HepG2 (cell line): ENCODE data around the gene IQCM. TPM values are rescaled to one million over a fixed set of nuclear protein-coding genes. Genes with fewer than 3 reads are reported as not detected.

Experiments used
- ATAC-seq: fragments of 200-7000 bp; cut with Tn5 transposase; 3 replicates; pipeline ENCODE4 v1.9.1; 2020; ENCODE audit warnings: mild to moderate bottlenecking, moderate library complexity
- BruUV-seq: library from RNA; stranded (reverse); fragments of 400-500 nt; replicated peaks from 2 replicates; lab custom pipeline; 2021; lab: Mats Ljungman, UMichigan
- CTCF ChIA-PET: fragments of 300-600 bp; formaldehyde crosslinking; extraction: SDS; loops from one replicate; lab custom pipeline; 2021; ENCODE audit warnings: low total read pairs, inconsistent platforms, low intra/inter-chr PET ratio; lab: Yijun Ruan, JAX
- POLR2A ChIA-PET: fragments of 350-600 bp; sonication (Branson Sonifier 250); formaldehyde crosslinking; loops from one replicate; lab custom pipeline; 2020; ENCODE audit warnings: antibody characterized with exemption, inconsistent platforms; lab: Yijun Ruan, JAX
- DNase-seq: peaks from one replicate; pipeline ENCODE4 v3.0.0-alpha.2; 2015; ENCODE audit warnings: low spot score
- FAIRE-seq: peaks from 3 replicates; lab custom pipeline; 2011; peaks lifted over from hg19 to GRCh38; lab: Jason Lieb, UNC
- H2AFZ ChIP-seq: one replicate; pipeline ENCODE4 v1.6.1; 2011; ENCODE audit warnings: low read length, inconsistent platforms
- H3K27ac ChIP-seq: fragments of 300-600 bp; 3 replicates; pipeline ENCODE4 v1.8.0; 2011; ENCODE audit warnings: mixed run types, mild to moderate bottlenecking, mixed read lengths, low read length, inconsistent platforms; ENCODE audit not compliant: insufficient read depth; ENCODE audit errors: extremely low read length
- H3K27me3 ChIP-seq, 2 experiments: fragments of 200-600 bp in 1 of 2; 2 replicates in 1 of 2; 3 replicates in 1 of 2; pipeline versions ENCODE4 v1.6.0 to v1.8.0; 2011; ENCODE audit warnings: low read length in 2 of 2, mild to moderate bottlenecking in 2 of 2, moderate library complexity in 2 of 2, inconsistent platforms in 1 of 2; ENCODE audit not compliant: insufficient read depth in 2 of 2, control insufficient read depth in 1 of 2
- H3K36me3 ChIP-seq, 2 experiments: fragments of 200-600 bp in 1 of 2; replicated peaks in 1 of 2; 2 replicates in 1 of 2; 3 replicates in 1 of 2; pipeline versions ENCODE4 v1.5.1 to v1.8.0; 2011; ENCODE audit warnings: low read length in 2 of 2, inconsistent platforms in 1 of 2; ENCODE audit not compliant: insufficient read depth in 2 of 2, control insufficient read depth in 1 of 2
- H3K4me1 ChIP-seq: 2 replicates; pipeline ENCODE4 v1.5.1; 2012; ENCODE audit warnings: low read length, inconsistent platforms; ENCODE audit not compliant: insufficient read depth
- H3K4me2 ChIP-seq: 2 replicates; pipeline ENCODE4 v1.6.0; 2011; ENCODE audit warnings: low read depth, low read length, inconsistent platforms
- H3K4me3 ChIP-seq, 3 experiments: fragments of 200-600 bp in 1 of 3; sonication (generic), shearing (Covaris generic) in 1 of 3; replicated peaks in 1 of 3; 2 replicates each; pipeline ENCODE4 v1.5.1; 2011 to 2016; ENCODE audit warnings: low read length in 3 of 3, inconsistent platforms in 2 of 3, low read depth in 2 of 3, mild to moderate bottlenecking in 2 of 3, control low read depth in 1 of 3, mixed read lengths in 1 of 3; ENCODE audit not compliant: insufficient read depth in 1 of 3
- H3K79me2 ChIP-seq: one replicate; pipeline ENCODE4 v1.6.1; 2011; ENCODE audit warnings: low read length, inconsistent platforms; ENCODE audit not compliant: insufficient read depth
- H3K9ac ChIP-seq: 2 replicates; pipeline ENCODE4 v1.6.0; 2011; ENCODE audit warnings: mild to moderate bottlenecking, low read depth, low read length, inconsistent platforms; ENCODE audit not compliant: insufficient read depth
- H3K9me3 ChIP-seq: 2 replicates; pipeline ENCODE4 v1.5.1; 2012; ENCODE audit warnings: mild to moderate bottlenecking, low read length
- H4K20me1 ChIP-seq: 2 replicates; pipeline ENCODE4 v1.6.0; 2011; ENCODE audit warnings: inconsistent platforms, mild to moderate bottlenecking, low read length, moderate library complexity; ENCODE audit not compliant: insufficient read depth
- MXD4 ChIP-seq: IDR thresholded peaks from 2 replicates; pipeline ENCODE4 v1.6.1; 2016; ENCODE audit warnings: mild to moderate bottlenecking, missing biosample characterization, missing genetic modification reagents
- PPARG ChIP-seq: conservative IDR thresholded peaks from 2 replicates; pipeline ENCODE4 v1.6.1; 2016; ENCODE audit warnings: missing biosample characterization, missing genetic modification reagents
- SIX4 ChIP-seq: sonication (generic); formaldehyde crosslinking; IDR thresholded peaks from 2 replicates; pipeline ENCODE4 v1.4.0; 2020; ENCODE audit warnings: missing genetic modification reagents
- ZFYVE20 ChIP-seq: sonication (generic); formaldehyde crosslinking; IDR thresholded peaks from 2 replicates; pipeline ENCODE4 v1.8.0; 2023; ENCODE audit warnings: low read depth, mild to moderate bottlenecking, moderate library complexity, missing genetic modification reagents, borderline replicate concordance
- ZNF12 ChIP-seq: sonication (generic); formaldehyde crosslinking; IDR thresholded peaks from 2 replicates; pipeline ENCODE4 v1.5.0; 2020; ENCODE audit warnings: missing genetic modification reagents
- ZNF124 ChIP-seq: sonication (generic); formaldehyde crosslinking; IDR thresholded peaks from 2 replicates; pipeline ENCODE4 v1.4.0; 2020; ENCODE audit warnings: missing genetic modification reagents
- ZNF232 ChIP-seq: sonication (generic); formaldehyde crosslinking; IDR thresholded peaks from 2 replicates; pipeline ENCODE4 v1.4.0; 2020; ENCODE audit warnings: missing genetic modification reagents, borderline replicate concordance
- ZNF329 ChIP-seq: sonication (generic); formaldehyde crosslinking; IDR thresholded peaks from 2 replicates; pipeline ENCODE4 v1.9.0; 2021; ENCODE audit warnings: low read depth, mild to moderate bottlenecking, missing genetic modification reagents
- ZNF543 ChIP-seq: sonication (generic); formaldehyde crosslinking; IDR thresholded peaks from 2 replicates; pipeline ENCODE4 v1.4.0; 2020; ENCODE audit warnings: mild to moderate bottlenecking, missing genetic modification reagents
- ZNF550 ChIP-seq: sonication (generic); formaldehyde crosslinking; IDR thresholded peaks from 2 replicates; pipeline ENCODE4 v1.4.0; 2020; ENCODE audit warnings: mild to moderate bottlenecking, missing genetic modification reagents, borderline replicate concordance
- ZNF562 ChIP-seq: sonication (generic); formaldehyde crosslinking; IDR thresholded peaks from 2 replicates; pipeline ENCODE4 v1.8.0; 2022; ENCODE audit warnings: missing genetic modification reagents, borderline replicate concordance
- ZNF614 ChIP-seq: IDR thresholded peaks from 2 replicates; pipeline ENCODE4 v1.6.1; 2018; ENCODE audit warnings: missing biosample characterization, missing genetic modification reagents, inconsistent platforms, borderline replicate concordance
- ZNF749 ChIP-seq: sonication (generic); formaldehyde crosslinking; IDR thresholded peaks from 2 replicates; pipeline ENCODE4 v1.8.0; 2022; ENCODE audit warnings: mild to moderate bottlenecking, missing genetic modification reagents, moderate library complexity, borderline replicate concordance
- ZNF776 ChIP-seq: sonication (generic); formaldehyde crosslinking; IDR thresholded peaks from 2 replicates; pipeline ENCODE4 v1.4.0; 2020; ENCODE audit warnings: mild to moderate bottlenecking, missing genetic modification reagents
- ZNF891 ChIP-seq: sonication (generic); formaldehyde crosslinking; IDR thresholded peaks from 2 replicates; pipeline ENCODE4 v1.5.0; 2020; ENCODE audit warnings: mild to moderate bottlenecking, missing genetic modification reagents
- WGBS: methylation state at CpG from one replicate; pipeline ENCODE4 v1.1.6; 2017; ENCODE audit warnings: low lambda C conversion rate; 5-methylcytosine and 5-hydroxymethylcytosine counted together
- in situ Hi-C: cut with HindIII; loops from 2 replicates; pipeline ENCODE4 v1.10.0; 2017; ENCODE audit warnings: low pct_unique_long_range_greater_than_20kb; ENCODE audit not compliant: extremely low pct_ligation_motif_present
- intact Hi-C: fragments of 100-400 bp; cut with micrococcal nuclease; formaldehyde crosslinking; loops from one replicate; pipeline ENCODE4 v1.10.0; 2022; ENCODE audit not compliant: unreplicated experiment
- polyA plus RNA-seq, 8 experiments: library from polyadenylated mRNA; depleted of rRNA in 3 of 8; stranded (reverse) in 7 of 8; unstranded in 1 of 8; fragments of >200 nt; fragmentation: Illumina TruSeq in 4 of 8; extraction: Trizol in 4 of 8; gene quantifications; 2 replicates each; pipeline versions ENCODE4 v1.2.1 to v1.2.3, GENCODE V29; 2011 to 2016; ENCODE audit warnings: low read depth in 4 of 8, missing spikeins in 1 of 8, mixed read lengths in 1 of 8; ENCODE audit not compliant: insufficient read depth in 1 of 8
- total RNA-seq, 5 experiments: library from RNA; depleted of rRNA; stranded (reverse); fragments of >200 nt; fragmentation: Illumina TruSeq; extraction: Trizol; gene quantifications; 2 replicates each; pipeline ENCODE4 v1.2.3, GENCODE V29; 2016; ENCODE audit warnings: low read depth in 1 of 5
- TF ChIP-seq, protein P1 (sequence below): sonication (generic); formaldehyde crosslinking; IDR thresholded peaks from 2 replicates; pipeline ENCODE4 v1.8.0; 2022; ENCODE audit warnings: missing genetic modification reagents, low read depth, mild to moderate bottlenecking, borderline replicate concordance
- TF ChIP-seq, protein P2 (sequence below): sonication (generic); formaldehyde crosslinking; IDR thresholded peaks from 2 replicates; pipeline ENCODE4 v1.9.0; 2022; ENCODE audit warnings: low read depth, missing genetic modification reagents
- TF ChIP-seq, protein P3 (sequence below): sonication (generic); formaldehyde crosslinking; IDR thresholded peaks from 2 replicates; pipeline ENCODE4 v1.5.1; 2020; ENCODE audit warnings: mild to moderate bottlenecking, missing genetic modification reagents, borderline replicate concordance
- TF ChIP-seq, protein P4 (sequence below): sonication (generic); formaldehyde crosslinking; IDR thresholded peaks from 2 replicates; pipeline ENCODE4 v1.4.0; 2020; ENCODE audit warnings: mild to moderate bottlenecking, missing genetic modification reagents

The IQCM gene
- total and polyA plus RNA-seq, 2 of the 13 experiments (the other 11 are each of a cell fraction or from before 2014, with no cell fraction given), result not detected

DNA sequence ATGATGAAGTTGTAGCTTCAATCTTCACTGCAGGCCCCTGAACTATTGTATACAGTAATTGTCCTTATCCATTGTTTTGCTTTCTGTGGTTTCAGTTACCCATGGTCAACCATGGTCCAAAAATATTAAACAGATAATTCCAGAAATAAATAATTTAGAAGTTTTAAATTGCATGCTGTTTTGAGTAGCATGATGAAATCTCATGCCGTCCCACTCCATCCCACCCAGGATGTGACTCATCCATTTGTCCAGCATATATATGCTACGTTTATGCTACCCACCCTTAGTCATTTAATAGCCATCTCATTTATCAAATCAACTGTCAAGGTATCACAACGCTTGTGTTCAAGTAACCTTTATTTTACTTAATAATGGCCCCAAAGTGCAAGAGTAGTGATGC is 34.5 kb downstream of the IQCM start:
- BruUV-seq, result no TSS peak

More for the DNA sequence above, 34.5 kb downstream of the IQCM start:
- FAIRE-seq (no peak), ATAC-seq (no peak), DNase-seq (no peak)
- no peak overlapping the region for H3K4me3 ChIP-seq
- H3K79me2 ChIP-seq, result no peaks in the 10 kb centered on the region
- no peak overlapping the region for H3K27ac ChIP-seq
- H3K9me3 ChIP-seq, result no peaks in the 10 kb centered on the region
- in situ Hi-C loops (no loop called here), intact Hi-C loops (no loop called here)
- CTCF ChIA-PET, result no interaction called here
- TF ChIP-seq ZNF562 (CRISPR knock-in tag) (no peak), MXD4 (CRISPR knock-in tag) (no peak), ZNF543 (CRISPR knock-in tag) (no peak), ZNF776 (CRISPR knock-in tag) (no peak), ZFYVE20 (CRISPR knock-in tag) (no peak), ZNF232 (no peak), ZNF749 (CRISPR knock-in tag) (no peak), ZNF124 (CRISPR knock-in tag) (no peak), ZNF329 (no peak), ZNF550 (CRISPR knock-in tag) (no peak), ZNF12 (CRISPR knock-in tag) (no peak), PPARG (CRISPR knock-in tag) (no peak), ZNF614 (no peak), SIX4 (CRISPR knock-in tag) (no peak), ZNF891 (CRISPR knock-in tag) (no peak)
- TF ChIP-seq, protein P1, sequence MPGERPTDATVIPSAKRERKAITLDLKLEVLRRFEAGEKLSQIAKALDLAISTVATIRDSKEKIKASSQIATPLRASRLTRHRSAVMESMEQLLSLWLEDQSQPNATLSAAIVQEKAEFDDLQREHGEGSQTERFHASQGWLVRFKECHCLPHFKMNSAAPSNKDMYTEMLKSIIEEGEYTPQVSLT (CRISPR knock-in tag), result no peak
- TF ChIP-seq, protein P2, sequence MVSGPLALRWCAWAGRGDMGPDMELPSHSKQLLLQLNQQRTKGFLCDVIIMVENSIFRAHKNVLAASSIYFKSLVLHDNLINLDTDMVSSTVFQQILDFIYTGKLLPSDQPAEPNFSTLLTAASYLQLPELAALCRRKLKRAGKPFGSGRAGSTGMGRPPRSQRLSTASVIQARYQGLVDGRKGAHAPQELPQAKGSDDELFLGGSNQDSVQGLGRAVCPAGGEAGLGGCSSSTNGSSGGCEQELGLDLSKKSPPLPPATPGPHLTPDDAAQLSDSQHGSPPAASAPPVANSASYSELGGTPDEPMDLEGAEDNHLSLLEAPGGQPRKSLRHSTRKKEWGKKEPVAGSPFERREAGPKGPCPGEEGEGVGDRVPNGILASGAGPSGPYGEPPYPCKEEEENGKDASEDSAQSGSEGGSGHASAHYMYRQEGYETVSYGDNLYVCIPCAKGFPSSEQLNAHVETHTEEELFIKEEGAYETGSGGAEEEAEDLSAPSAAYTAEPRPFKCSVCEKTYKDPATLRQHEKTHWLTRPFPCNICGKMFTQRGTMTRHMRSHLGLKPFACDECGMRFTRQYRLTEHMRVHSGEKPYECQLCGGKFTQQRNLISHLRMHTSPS (CRISPR knock-in tag), result no peak
- TF ChIP-seq, protein P3, sequence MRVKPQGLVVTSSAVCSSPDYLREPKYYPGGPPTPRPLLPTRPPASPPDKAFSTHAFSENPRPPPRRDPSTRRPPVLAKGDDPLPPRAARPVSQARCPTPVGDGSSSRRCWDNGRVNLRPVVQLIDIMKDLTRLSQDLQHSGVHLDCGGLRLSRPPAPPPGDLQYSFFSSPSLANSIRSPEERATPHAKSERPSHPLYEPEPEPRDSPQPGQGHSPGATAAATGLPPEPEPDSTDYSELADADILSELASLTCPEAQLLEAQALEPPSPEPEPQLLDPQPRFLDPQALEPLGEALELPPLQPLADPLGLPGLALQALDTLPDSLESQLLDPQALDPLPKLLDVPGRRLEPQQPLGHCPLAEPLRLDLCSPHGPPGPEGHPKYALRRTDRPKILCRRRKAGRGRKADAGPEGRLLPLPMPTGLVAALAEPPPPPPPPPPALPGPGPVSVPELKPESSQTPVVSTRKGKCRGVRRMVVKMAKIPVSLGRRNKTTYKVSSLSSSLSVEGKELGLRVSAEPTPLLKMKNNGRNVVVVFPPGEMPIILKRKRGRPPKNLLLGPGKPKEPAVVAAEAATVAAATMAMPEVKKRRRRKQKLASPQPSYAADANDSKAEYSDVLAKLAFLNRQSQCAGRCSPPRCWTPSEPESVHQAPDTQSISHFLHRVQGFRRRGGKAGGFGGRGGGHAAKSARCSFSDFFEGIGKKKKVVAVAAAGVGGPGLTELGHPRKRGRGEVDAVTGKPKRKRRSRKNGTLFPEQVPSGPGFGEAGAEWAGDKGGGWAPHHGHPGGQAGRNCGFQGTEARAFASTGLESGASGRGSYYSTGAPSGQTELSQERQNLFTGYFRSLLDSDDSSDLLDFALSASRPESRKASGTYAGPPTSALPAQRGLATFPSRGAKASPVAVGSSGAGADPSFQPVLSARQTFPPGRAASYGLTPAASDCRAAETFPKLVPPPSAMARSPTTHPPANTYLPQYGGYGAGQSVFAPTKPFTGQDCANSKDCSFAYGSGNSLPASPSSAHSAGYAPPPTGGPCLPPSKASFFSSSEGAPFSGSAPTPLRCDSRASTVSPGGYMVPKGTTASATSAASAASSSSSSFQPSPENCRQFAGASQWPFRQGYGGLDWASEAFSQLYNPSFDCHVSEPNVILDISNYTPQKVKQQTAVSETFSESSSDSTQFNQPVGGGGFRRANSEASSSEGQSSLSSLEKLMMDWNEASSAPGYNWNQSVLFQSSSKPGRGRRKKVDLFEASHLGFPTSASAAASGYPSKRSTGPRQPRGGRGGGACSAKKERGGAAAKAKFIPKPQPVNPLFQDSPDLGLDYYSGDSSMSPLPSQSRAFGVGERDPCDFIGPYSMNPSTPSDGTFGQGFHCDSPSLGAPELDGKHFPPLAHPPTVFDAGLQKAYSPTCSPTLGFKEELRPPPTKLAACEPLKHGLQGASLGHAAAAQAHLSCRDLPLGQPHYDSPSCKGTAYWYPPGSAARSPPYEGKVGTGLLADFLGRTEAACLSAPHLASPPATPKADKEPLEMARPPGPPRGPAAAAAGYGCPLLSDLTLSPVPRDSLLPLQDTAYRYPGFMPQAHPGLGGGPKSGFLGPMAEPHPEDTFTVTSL (CRISPR knock-in tag), result no peak
- TF ChIP-seq, protein P4, sequence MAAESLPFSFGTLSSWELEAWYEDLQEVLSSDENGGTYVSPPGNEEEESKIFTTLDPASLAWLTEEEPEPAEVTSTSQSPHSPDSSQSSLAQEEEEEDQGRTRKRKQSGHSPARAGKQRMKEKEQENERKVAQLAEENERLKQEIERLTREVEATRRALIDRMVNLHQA, result no peak
- H3K4me2 ChIP-seq, result no peak overlapping the region
- no peak overlapping the region for H3K9ac ChIP-seq
- H2AFZ ChIP-seq, result no peak overlapping the region
- no peaks in the 10 kb centered on the region for H3K27me3 ChIP-seq
- 18% methylated on average over 3 of the region's 3 CpGs for WGBS
- POLR2A ChIA-PET, result no interaction called here
- H3K36me3 ChIP-seq, result no peaks in the 10 kb centered on the region
- H3K4me1 ChIP-seq, result no peaks in the 10 kb centered on the region
- H4K20me1 ChIP-seq, result no peaks in the 10 kb centered on the region
